Ovary (tissue), 3 donors: ENCODE data around the gene LAMC3.

Source experiments
- POLR2A ChIP-seq: fragments of 450-650 bp; IDR thresholded peaks from one replicate; pipeline ENCODE4 v1.6.1; 2017; ENCODE audit warnings: antibody characterized with exemption, mild to moderate bottlenecking, moderate library complexity
- TF ChIP-seq, protein P1 (sequence below), 3 donors: fragments of 450-650 bp in 2 of 3; fragments of 200-600 bp in 1 of 3; IDR thresholded peaks; one replicate each; pipeline versions ENCODE4 v1.5.1 to v1.8.0; 2016 to 2022; ENCODE audit warnings: antibody characterized with exemption in 3 of 3, mild to moderate bottlenecking in 1 of 3
- donor health status: DM: no; HTN: no; CAD: no.

DNA sequence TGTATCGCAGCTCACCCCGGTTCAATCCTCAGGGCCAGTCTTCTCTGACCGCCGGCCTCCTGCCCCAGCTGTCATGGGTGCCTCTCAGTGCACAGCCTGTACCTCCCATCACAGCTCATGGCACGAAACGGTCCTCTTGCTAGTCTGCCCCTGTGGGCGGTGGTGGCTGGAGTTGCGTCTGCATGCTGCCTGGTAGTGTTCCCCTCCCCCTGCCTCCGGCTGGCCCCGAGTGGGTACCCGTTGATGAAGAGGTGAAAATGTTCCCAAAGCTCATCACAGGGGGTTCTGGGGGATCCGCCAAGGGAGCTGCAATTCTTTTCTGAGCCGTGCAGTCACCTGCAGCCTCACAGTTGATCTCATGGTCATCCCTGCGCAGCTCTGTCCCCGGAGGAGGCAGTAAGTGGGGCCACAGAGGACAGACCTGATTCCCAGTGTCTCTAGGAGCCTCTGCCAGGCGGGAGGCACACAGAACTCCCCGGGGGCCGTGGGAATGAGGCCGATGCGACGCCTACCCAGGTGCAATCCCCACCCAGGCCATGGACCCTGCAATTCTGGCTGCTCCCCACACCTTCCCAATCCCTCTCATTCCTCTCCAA is 35.2 kb upstream of the LAMC3 start:
- TF ChIP-seq, protein P1, sequence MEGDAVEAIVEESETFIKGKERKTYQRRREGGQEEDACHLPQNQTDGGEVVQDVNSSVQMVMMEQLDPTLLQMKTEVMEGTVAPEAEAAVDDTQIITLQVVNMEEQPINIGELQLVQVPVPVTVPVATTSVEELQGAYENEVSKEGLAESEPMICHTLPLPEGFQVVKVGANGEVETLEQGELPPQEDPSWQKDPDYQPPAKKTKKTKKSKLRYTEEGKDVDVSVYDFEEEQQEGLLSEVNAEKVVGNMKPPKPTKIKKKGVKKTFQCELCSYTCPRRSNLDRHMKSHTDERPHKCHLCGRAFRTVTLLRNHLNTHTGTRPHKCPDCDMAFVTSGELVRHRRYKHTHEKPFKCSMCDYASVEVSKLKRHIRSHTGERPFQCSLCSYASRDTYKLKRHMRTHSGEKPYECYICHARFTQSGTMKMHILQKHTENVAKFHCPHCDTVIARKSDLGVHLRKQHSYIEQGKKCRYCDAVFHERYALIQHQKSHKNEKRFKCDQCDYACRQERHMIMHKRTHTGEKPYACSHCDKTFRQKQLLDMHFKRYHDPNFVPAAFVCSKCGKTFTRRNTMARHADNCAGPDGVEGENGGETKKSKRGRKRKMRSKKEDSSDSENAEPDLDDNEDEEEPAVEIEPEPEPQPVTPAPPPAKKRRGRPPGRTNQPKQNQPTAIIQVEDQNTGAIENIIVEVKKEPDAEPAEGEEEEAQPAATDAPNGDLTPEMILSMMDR (IDR thresholded peaks at IDR 0.05) = no peak
- no peak for TF ChIP-seq POLR2A
